DMS153 treated with DMSO at 0.1 percent for 48 hours (cell line): ENCODE data around the gene SSBP4.

Experiments
- DNase-seq: peaks from one replicate; lab custom pipeline; 2025; ENCODE audit not compliant: unreplicated experiment; lab: John Stamatoyannopoulos, UW

The SSBP4 gene

DNA sequence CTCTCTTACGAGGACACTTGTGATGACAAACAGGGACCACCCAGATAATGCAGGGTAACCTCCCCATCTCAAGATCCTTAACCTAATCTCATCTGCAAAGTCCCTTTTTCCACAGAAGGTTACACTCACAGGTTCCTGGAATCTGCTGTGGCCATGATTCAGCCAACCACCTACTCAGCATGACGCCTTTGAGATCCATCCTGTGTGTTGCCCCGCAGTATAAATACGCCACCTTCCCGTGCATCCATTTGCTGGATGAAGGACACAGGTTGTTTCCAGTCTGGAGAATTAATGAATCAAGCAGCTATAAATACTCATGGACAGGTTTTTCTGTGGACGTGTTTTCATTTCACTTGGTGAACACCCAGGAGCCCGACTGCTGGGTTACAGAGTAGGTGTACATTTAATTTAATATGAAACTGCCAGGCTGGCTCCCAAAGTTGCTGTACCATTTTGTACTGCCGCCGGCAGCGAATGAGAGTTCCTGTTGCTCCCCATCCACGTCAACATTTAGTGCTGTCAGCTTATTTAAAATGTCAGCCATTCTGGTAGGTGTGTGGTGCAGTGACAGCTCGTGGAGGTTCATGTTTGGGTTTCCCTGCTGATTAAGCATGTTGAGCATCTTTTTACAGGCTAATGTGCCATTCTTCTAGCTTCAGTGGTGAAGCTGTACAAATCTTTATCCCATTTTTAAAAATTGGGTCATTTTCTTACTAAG, 62.5 kb downstream of the SSBP4 start:
- no peak for DNase-seq

DNA sequence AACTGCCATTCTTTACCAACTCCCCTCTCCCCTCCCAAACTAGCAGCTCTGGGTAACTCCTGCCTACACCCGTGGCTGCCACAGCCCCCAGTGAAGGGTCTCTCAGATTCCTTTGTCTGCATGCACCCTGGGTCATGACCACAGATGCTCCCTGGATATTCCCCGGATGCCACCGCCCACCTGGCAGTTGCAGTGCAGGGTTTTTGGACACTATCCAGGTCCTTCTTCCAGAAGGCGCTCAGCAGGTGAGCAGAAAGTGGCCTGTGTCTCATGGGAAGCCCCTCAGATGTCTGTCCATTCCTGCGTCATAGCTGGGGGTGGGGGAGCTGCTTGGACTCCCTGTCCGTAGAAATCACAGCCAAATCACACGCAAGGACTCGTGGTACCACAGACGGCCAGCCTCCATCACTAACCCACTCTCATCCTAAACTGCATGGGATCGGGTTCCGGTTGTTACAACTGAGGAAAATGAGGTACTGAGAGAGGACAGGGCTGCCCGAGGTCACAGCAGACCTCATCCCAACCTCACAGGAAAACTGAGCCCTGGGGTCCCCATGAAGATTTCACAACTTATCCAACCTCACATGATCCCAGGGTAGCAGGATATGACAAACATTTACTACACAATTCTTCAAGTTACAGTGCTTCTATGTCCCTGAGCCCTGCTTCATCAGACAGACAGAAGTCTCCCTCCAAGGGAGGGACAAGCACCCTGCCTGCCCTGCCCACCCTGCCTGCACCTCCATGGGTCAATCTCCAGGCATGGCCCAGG, 64.1 kb downstream of the SSBP4 start:
- peak; percentile 52 for DNase-seq
